GM12878 (cell line): ENCODE results near the gene KRTAP21-2. TPM values are rescaled to one million over a fixed set of nuclear protein-coding genes. Genes with fewer than 3 reads are reported as not detected.

ENCODE experiments used
- ATAC-seq: fragments of 200-7000 bp; cut with Tn5 transposase; 3 replicates; pipeline ENCODE4 v1.9.1; 2020; ENCODE audit warnings: mild to moderate bottlenecking, moderate library complexity
- BruUV-seq: library from RNA; stranded (reverse); fragments of 400-500 nt; replicated peaks from 2 replicates; lab custom pipeline; 2021; lab: Mats Ljungman, UMichigan
- CTCF ChIA-PET: fragments of 300-600 bp; sonication (Branson Sonifier 250); formaldehyde crosslinking; extraction: SDS; loops from one replicate; lab custom pipeline; 2021; ENCODE audit warnings: inconsistent platforms; lab: Yijun Ruan, JAX
- POLR2A ChIA-PET: fragments of 350-600 bp; formaldehyde crosslinking; extraction: SDS; loops from one replicate; lab custom pipeline; 2021; ENCODE audit warnings: inconsistent platforms; lab: Charles Lee
- RAD21 ChIA-PET: fragments of 300-600 bp; sonication (Branson Sonifier 250); formaldehyde crosslinking; loops from one replicate; lab custom pipeline; 2023; ENCODE audit warnings: antibody characterized with exemption; ENCODE audit not compliant: unreplicated experiment; lab: Charles Lee
- SMC1A ChIA-PET: fragments of 300-600 bp; sonication (Branson Sonifier 250); formaldehyde crosslinking; loops from one replicate; lab custom pipeline; 2023; ENCODE audit not compliant: unreplicated experiment, uncharacterized antibody; lab: Charles Lee
- DNase-seq: peaks from one replicate; pipeline ENCODE4 v3.0.0-alpha.2; 2011; ENCODE audit warnings: low read depth, low spot score
- FAIRE-seq: peaks from 3 replicates; lab custom pipeline; 2011; peaks lifted over from hg19 to GRCh38; lab: Jason Lieb, UNC
- H2AFZ ChIP-seq: 2 replicates; pipeline ENCODE4 v1.6.0; 2011; ENCODE audit warnings: low read depth, low read length, control low read depth; ENCODE audit not compliant: control insufficient read depth
- H3K27ac ChIP-seq: 2 replicates; pipeline ENCODE4 v1.5.1; 2011; ENCODE audit warnings: control low read depth; ENCODE audit not compliant: control insufficient read depth, insufficient read depth
- H3K27me3 ChIP-seq, 2 experiments: replicated peaks in 1 of 2; 2 replicates each; pipeline versions ENCODE4 v1.6.0 to v1.6.1; 2011; ENCODE audit warnings: low read length in 1 of 2; ENCODE audit not compliant: control insufficient read depth in 2 of 2, insufficient read depth in 2 of 2
- H3K36me3 ChIP-seq, 2 experiments: 2 replicates each; pipeline ENCODE4 v1.5.1; 2011; ENCODE audit warnings: low read length in 1 of 2; ENCODE audit not compliant: control insufficient read depth in 2 of 2, insufficient read depth in 2 of 2
- H3K4me1 ChIP-seq: 2 replicates; pipeline ENCODE4 v1.6.1; 2011; ENCODE audit warnings: mild to moderate bottlenecking, low read length, moderate library complexity, mixed read lengths; ENCODE audit not compliant: control insufficient read depth, insufficient read depth
- H3K4me2 ChIP-seq: 2 replicates; pipeline ENCODE4 v1.6.0; 2011; ENCODE audit warnings: control low read depth; ENCODE audit not compliant: control insufficient read depth, insufficient read depth
- H3K4me3 ChIP-seq: fragments of 200-600 bp; sonication (generic); 2 replicates; pipeline ENCODE4 v1.5.1; 2016
- H3K79me2 ChIP-seq: 2 replicates; pipeline ENCODE4 v1.6.0; 2011; ENCODE audit warnings: low read length; ENCODE audit not compliant: control insufficient read depth, insufficient read depth
- H3K9ac ChIP-seq: 2 replicates; pipeline ENCODE4 v1.8.0; 2011; ENCODE audit warnings: low read length, control low read depth, mixed read lengths; ENCODE audit not compliant: control insufficient read depth, insufficient read depth
- H3K9me3 ChIP-seq: replicated peaks from 3 replicates; pipeline ENCODE4 v1.5.1; 2011; ENCODE audit warnings: mild to moderate bottlenecking, low read length; ENCODE audit not compliant: control insufficient read depth, insufficient read depth
- H4K20me1 ChIP-seq: 2 replicates; pipeline ENCODE4 v1.6.0; 2011; ENCODE audit not compliant: control insufficient read depth, insufficient read depth
- CBFB ChIP-seq: IDR thresholded peaks from 2 replicates; pipeline ENCODE4 v1.6.1; 2016; ENCODE audit warnings: antibody characterized with exemption, low read depth
- CHD4 ChIP-seq: fragments of 200-600 bp; sonication (generic); IDR thresholded peaks from 2 replicates; pipeline ENCODE4 v1.6.1; 2016; ENCODE audit warnings: mild to moderate bottlenecking
- CREB1 ChIP-seq: IDR thresholded peaks from 2 replicates; pipeline ENCODE4 v1.6.1; 2012; ENCODE audit warnings: low read depth, mild to moderate bottlenecking, inconsistent platforms
- ETV6 ChIP-seq, 2 experiments: fragments of 450-650 bp in 1 of 2; IDR thresholded peaks in 1 of 2; conservative IDR thresholded peaks in 1 of 2; 2 replicates each; pipeline ENCODE4 v1.6.1; 2014; ENCODE audit warnings: antibody characterized with exemption in 1 of 2, borderline replicate concordance in 1 of 2, low read depth in 1 of 2, mild to moderate bottlenecking in 1 of 2, moderate library complexity in 1 of 2
- HDAC6 ChIP-seq: fragments of 200-600 bp; sonication (generic); IDR thresholded peaks from one replicate; pipeline ENCODE4 v1.8.0; 2017; ENCODE audit warnings: antibody characterized with exemption; ENCODE audit not compliant: unreplicated experiment
- KDM1A ChIP-seq: fragments of 200-600 bp; sonication (generic); IDR thresholded peaks from 2 replicates; pipeline ENCODE4 v1.6.1; 2016; ENCODE audit warnings: borderline replicate concordance
- MEF2B ChIP-seq: fragments of 450-650 bp; IDR thresholded peaks from 2 replicates; pipeline ENCODE4 v1.6.1; 2018; ENCODE audit warnings: mild to moderate bottlenecking, moderate library complexity; ENCODE audit not compliant: partially characterized antibody, poor library complexity, severe bottlenecking
- NBN ChIP-seq: fragments of 450-650 bp; IDR thresholded peaks from 2 replicates; pipeline ENCODE4 v1.6.1; 2016
- NFYB ChIP-seq: IDR thresholded peaks from 2 replicates; pipeline ENCODE4 v1.6.1; 2011; ENCODE audit warnings: low read depth, mild to moderate bottlenecking, low read length, improper control_type of control experiment, moderate library complexity; ENCODE audit not compliant: insufficient read depth
- REST ChIP-seq: IDR thresholded peaks from 2 replicates; pipeline ENCODE4 v1.6.1; 2012; ENCODE audit warnings: mild to moderate bottlenecking, low read depth, low read length
- SUPT20H ChIP-seq: IDR thresholded peaks from 2 replicates; pipeline ENCODE4 v1.6.1; 2011; ENCODE audit warnings: low read depth, mild to moderate bottlenecking, low read length, moderate library complexity, borderline replicate concordance; ENCODE audit not compliant: control insufficient read depth
- SUZ12 ChIP-seq: fragments of 200-600 bp; sonication (generic); IDR thresholded peaks from one replicate; pipeline ENCODE4 v1.6.1; 2018; ENCODE audit warnings: antibody characterized with exemption, mild to moderate bottlenecking; ENCODE audit not compliant: unreplicated experiment
- TCF3 ChIP-seq: IDR thresholded peaks from 2 replicates; pipeline ENCODE4 v1.6.1; 2012; ENCODE audit warnings: low read depth, mild to moderate bottlenecking, low read length, borderline replicate concordance; ENCODE audit not compliant: insufficient read depth
- USF2 ChIP-seq: IDR thresholded peaks from 2 replicates; pipeline ENCODE4 v1.6.1; 2011; ENCODE audit warnings: low read depth, low read length, improper control_type of control experiment, borderline replicate concordance
- ZZZ3 ChIP-seq: IDR thresholded peaks from 2 replicates; pipeline ENCODE4 v1.6.1; 2011; ENCODE audit warnings: low read depth; ENCODE audit not compliant: control insufficient read depth, insufficient read length
- WGBS: methylation state at CpG from one replicate; pipeline ENCODE4 v1.1.6; 2016; ENCODE audit warnings: low lambda C conversion rate; ENCODE audit not compliant: insufficient replicate concordance, insufficient coverage; ENCODE audit errors: missing lambda C conversion rate; 5-methylcytosine and 5-hydroxymethylcytosine counted together
- in situ Hi-C: fragments of 300-500 bp; cut with MboI; formaldehyde crosslinking; loops from 9 replicates; pipeline ENCODE4 v1.14.3; 2018; ENCODE audit warnings: mixed read lengths
- intact Hi-C: fragments of 100-400 bp; cut with micrococcal nuclease; formaldehyde crosslinking; loops from one replicate; pipeline ENCODE4 v1.14.2; 2022; ENCODE audit not compliant: unreplicated experiment
- polyA plus RNA-seq, 11 experiments: library from polyadenylated mRNA; depleted of rRNA in 4 of 11; unstranded in 6 of 11; stranded (reverse) in 5 of 11; fragments of >200 nt; fragmentation: Nextera tagmentation in 4 of 11; fragmentation: Illumina TruSeq in 1 of 11; extraction: Ambion mirVana in 4 of 11; extraction: Trizol in 1 of 11; gene quantifications; 1 replicate in 1 of 11; 2 replicates in 10 of 11; pipeline versions ENCODE4 v1.2.1 to v1.2.3, GENCODE V29; 2011 to 2016; ENCODE audit warnings: inconsistent platforms in 2 of 11, missing spikeins in 2 of 11, low read depth in 1 of 11
- total RNA-seq, 4 experiments: library from RNA; depleted of rRNA in 3 of 4; stranded (reverse); fragments of >200 nt in 3 of 4; fragmentation: Illumina TruSeq in 1 of 4; extraction: Trizol in 1 of 4; gene quantifications; 2 replicates each; pipeline versions ENCODE4 v1.2.1 to v1.2.3, GENCODE V29; 2013 to 2021
- TF ChIP-seq, protein P1 (sequence below): fragments of 450-650 bp; IDR thresholded peaks from 2 replicates; pipeline ENCODE4 v1.6.1; 2014; ENCODE audit warnings: mild to moderate bottlenecking

The KRTAP21-2 gene
- total and polyA plus RNA-seq, 10 of the 15 experiments (the other 5 are each of a cell fraction or from before 2014, with no cell fraction given), result not detected

- TF ChIP-seq USF2, result no peak
- TF ChIP-seq HDAC6, result no peak
- no peak for TF ChIP-seq NFYB
- TF ChIP-seq ZZZ3, result no peak
Observed at GRCh38 chr21:30713766-30714165, 33.3 kb downstream of the KRTAP21-2 start (continued).

DNA sequence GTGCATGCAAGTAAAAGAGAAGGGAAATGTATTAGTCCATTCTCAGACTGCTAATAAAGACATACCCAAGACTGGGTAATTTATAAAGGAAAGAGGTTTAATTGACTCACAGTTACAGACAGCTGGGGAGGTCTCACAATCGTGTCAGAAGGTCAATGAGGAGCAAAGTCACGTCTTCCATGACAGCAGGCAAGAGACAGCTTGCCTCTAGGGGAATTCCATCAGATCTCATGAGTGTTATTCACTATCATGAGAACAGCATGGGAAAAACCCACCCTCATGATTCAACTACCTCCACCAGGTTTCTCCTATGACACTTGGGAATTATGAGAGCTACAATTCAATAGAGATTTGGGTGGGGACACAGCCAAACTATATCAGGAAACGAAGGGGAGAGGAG is 36.6 kb downstream of the KRTAP21-2 start:
- in situ Hi-C loops, result no loop called here
- Histone ChIP-seq H3K27me3 (no peaks in the 10 kb centered on the region), H3K79me2 (no peaks in the 10 kb centered on the region), H3K27ac (no peak overlapping the region), H3K36me3 (no peaks in the 10 kb centered on the region), H4K20me1 (no peaks in the 10 kb centered on the region), H2AFZ (no peak overlapping the region), H3K9me3 (no peaks in the 10 kb centered on the region), H3K4me3 (no peak overlapping the region), H3K4me1 (no peaks in the 10 kb centered on the region), H3K4me2 (no peak overlapping the region), H3K9ac (no peak overlapping the region)
- CTCF ChIA-PET, result no interaction called here
- 0% methylated on average over 3 of the region's 3 CpGs for WGBS
- ATAC-seq, result no peak
- no TSS peak for BruUV-seq
- intact Hi-C loops, result no loop called here
- no peak for DNase-seq
- SMC1A ChIA-PET, result no interaction called here
- RAD21 ChIA-PET, result no interaction called here
- POLR2A ChIA-PET, result no interaction called here
- FAIRE-seq, result no peak
- TF ChIP-seq REST (no peak), KDM1A (no peak), CREB1 (no peak), HDAC6 (no peak), SUPT20H (no peak), CHD4 (no peak), ETV6 (conservative IDR thresholded peaks at IDR 0.05 in 1 of 2, IDR thresholded peaks at IDR 0.05 in 1 of 2; ENCODE audit: borderline replicate concordance in 1 of 2, low read depth in 1 of 2) (no peak), TCF3 (no peak), USF2 (no peak), NBN (no peak), CBFB (no peak), MEF2B (no peak), SUZ12 (no peak)
- TF ChIP-seq, protein P1, sequence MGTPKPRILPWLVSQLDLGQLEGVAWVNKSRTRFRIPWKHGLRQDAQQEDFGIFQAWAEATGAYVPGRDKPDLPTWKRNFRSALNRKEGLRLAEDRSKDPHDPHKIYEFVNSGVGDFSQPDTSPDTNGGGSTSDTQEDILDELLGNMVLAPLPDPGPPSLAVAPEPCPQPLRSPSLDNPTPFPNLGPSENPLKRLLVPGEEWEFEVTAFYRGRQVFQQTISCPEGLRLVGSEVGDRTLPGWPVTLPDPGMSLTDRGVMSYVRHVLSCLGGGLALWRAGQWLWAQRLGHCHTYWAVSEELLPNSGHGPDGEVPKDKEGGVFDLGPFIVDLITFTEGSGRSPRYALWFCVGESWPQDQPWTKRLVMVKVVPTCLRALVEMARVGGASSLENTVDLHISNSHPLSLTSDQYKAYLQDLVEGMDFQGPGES, result no peak
